Measurements from ENCODE around the gene YKT6.

DNA sequence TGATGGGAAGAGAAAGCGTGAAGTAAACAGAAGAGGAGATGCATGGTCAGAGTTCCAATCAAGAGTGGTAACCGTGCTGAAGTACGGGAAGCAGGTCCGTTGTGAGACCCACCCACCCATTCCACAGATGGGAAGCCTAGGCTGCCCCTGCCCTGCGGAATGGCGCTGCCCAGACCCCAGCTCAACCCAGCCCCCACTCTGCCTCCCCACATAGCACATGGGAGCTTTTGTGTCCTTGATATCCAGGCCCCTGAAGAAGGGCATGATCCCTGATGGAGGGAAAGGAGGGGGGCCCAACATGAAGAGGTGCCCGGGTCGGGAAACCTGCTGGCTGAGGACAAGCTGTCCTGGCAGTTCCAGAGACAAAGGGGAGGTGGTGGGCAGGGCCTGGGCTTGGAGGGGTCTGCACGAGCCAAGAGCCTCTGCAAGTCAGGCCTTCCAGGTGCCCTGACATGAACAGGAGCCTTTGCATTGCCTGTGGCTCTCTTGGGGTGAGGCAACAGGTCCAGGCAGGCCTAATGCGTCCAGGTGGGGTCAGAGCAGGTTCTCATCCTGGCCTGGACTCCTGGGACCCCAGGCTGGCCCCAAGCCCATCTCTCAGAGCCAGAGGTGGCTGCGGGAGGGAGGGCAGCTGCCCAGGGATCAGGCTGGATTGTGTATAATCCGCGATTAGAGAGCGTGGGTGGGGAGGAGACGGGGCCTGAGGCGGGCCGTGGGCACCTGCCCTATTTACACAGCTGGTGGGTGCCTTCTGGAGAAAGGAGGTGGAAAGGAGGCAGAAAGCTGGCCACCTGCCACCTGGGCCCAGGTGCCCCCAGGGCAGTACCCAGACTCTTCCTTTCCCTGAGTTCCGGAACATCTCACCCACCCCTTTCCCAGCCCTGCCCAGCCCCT, 23.5 kb downstream of the YKT6 start:
- TF ChIP-seq POLR2A (IDR thresholded peaks at IDR 0.05; ENCODE audit: low read depth, low read length) (no peak), TAF1 (IDR thresholded peaks at IDR 0.05; ENCODE audit: borderline replicate concordance, low read depth, low read length) (no peak), POLR2AphosphoS5 (IDR thresholded peaks at IDR 0.05; ENCODE audit: low read depth, low read length) (no peak)

Measured in GM12892 (cell line).